HCT116 (cell line): ENCODE results near the gene SEMA7A. TPM values are rescaled to one million over a fixed set of nuclear protein-coding genes. Genes with fewer than 3 reads are reported as not detected.

ENCODE experiments used
- ATAC-seq: fragments of 200-7000 bp; cut with Tn5 transposase; 2 replicates; pipeline ENCODE4 v1.9.1; 2020; ENCODE audit warnings: mild to moderate bottlenecking, moderate library complexity
- BruUV-seq: library from RNA; stranded (reverse); fragments of 400-500 nt; replicated peaks from 2 replicates; lab custom pipeline; 2021; lab: Mats Ljungman, UMichigan
- CTCF ChIA-PET: fragments of 300-600 bp; sonication (Branson Sonifier 250); formaldehyde crosslinking; loops from one replicate; lab custom pipeline; 2021; ENCODE audit warnings: antibody characterized with exemption; lab: Charles Lee
- POLR2A ChIA-PET: fragments of 300-600, 350-600 bp; sonication (Branson Sonifier 250); formaldehyde crosslinking; loops from one replicate; lab custom pipeline; 2021; ENCODE audit warnings: antibody characterized with exemption; lab: Charles Lee
- RAD21 ChIA-PET, 2 experiments: fragments of 300-600 bp; sonication (Branson Sonifier 250); formaldehyde crosslinking; loops; one replicate each; lab custom pipeline; 2023; ENCODE audit warnings: low total read pairs in 2 of 2; ENCODE audit not compliant: uncharacterized antibody in 2 of 2, unreplicated experiment in 2 of 2, low non-redundant PET in 1 of 2; lab: Charles Lee
- DNase-seq: peaks from one replicate; pipeline ENCODE4 v3.0.0-alpha.2; 2010; ENCODE audit warnings: low read depth, low spot score
- H2AFZ ChIP-seq: fragments of 200-600 bp; shearing (Covaris generic), sonication (generic); 2 replicates; pipeline ENCODE4 v1.6.1; 2017; ENCODE audit warnings: low read depth, mixed run types, mixed read lengths, antibody characterized with exemption, low read length; ENCODE audit not compliant: poor library complexity, severe bottlenecking
- H3K27ac ChIP-seq: 2 replicates; pipeline ENCODE4 v1.5.1; 2012; ENCODE audit warnings: low read depth, low read length
- H3K27me3 ChIP-seq: fragments of 200-600 bp; sonication (generic); 2 replicates; pipeline ENCODE4 v1.6.1; 2016; ENCODE audit warnings: mixed run types, low read length, mixed read lengths; ENCODE audit not compliant: insufficient read depth
- H3K36me3 ChIP-seq, 2 experiments: fragments of 200-500 bp in 1 of 2; fragments of 200-600 bp in 1 of 2; sonication (Bioruptor generic) in 1 of 2; sonication (generic) in 1 of 2; 2 replicates each; pipeline versions ENCODE4 v1.5.1 to v1.6.1; 2014 to 2016; ENCODE audit warnings: low read length in 2 of 2, inconsistent platforms in 1 of 2, mixed read lengths in 1 of 2, mixed run types in 1 of 2; ENCODE audit not compliant: insufficient read depth in 2 of 2, control insufficient read depth in 1 of 2
- H3K4me1 ChIP-seq, 2 experiments: fragments of 200-600 bp in 1 of 2; sonication (generic) in 1 of 2; 2 replicates each; pipeline versions ENCODE4 v1.5.1 to v1.6.1; 2012 to 2017; ENCODE audit warnings: low read length in 2 of 2, inconsistent platforms in 1 of 2, mild to moderate bottlenecking in 1 of 2, mixed read lengths in 1 of 2, mixed run types in 1 of 2, moderate library complexity in 1 of 2; ENCODE audit not compliant: insufficient read depth in 2 of 2, control insufficient read depth in 1 of 2
- H3K4me2 ChIP-seq: fragments of 200-600 bp; sonication (generic); 2 replicates; pipeline ENCODE4 v1.6.1; 2017; ENCODE audit warnings: mixed run types, low read length, mixed read lengths
- H3K4me3 ChIP-seq, 2 experiments: fragments of 200-600 bp in 1 of 2; sonication (generic) in 1 of 2; replicated peaks in 1 of 2; 2 replicates each; pipeline ENCODE4 v1.5.1; 2011 to 2016; ENCODE audit warnings: low read length in 2 of 2, control low read depth in 1 of 2, low read depth in 1 of 2, mild to moderate bottlenecking in 1 of 2, mixed read lengths in 1 of 2, mixed run types in 1 of 2
- H3K79me2 ChIP-seq: fragments of 200-600 bp; sonication (generic); 2 replicates; pipeline ENCODE4 v1.6.1; 2017; ENCODE audit warnings: mild to moderate bottlenecking, mixed run types, low read length, moderate library complexity, mixed read lengths; ENCODE audit not compliant: insufficient read depth
- H3K9ac ChIP-seq: fragments of 200-600 bp; sonication (generic); 2 replicates; pipeline ENCODE4 v1.6.1; 2016; ENCODE audit warnings: low read length, mixed read lengths
- H3K9me2 ChIP-seq: fragments of 200-600 bp; sonication (generic), shearing (Covaris generic); 2 replicates; pipeline ENCODE4 v1.6.1; 2017; ENCODE audit warnings: mixed run types, mild to moderate bottlenecking, moderate library complexity; ENCODE audit not compliant: insufficient read depth
- H3K9me3 ChIP-seq, 2 experiments: fragments of 200-500 bp in 1 of 2; fragments of 200-600 bp in 1 of 2; sonication (Bioruptor generic) in 1 of 2; sonication (generic) in 1 of 2; 2 replicates each; pipeline ENCODE4 v1.6.1; 2014 to 2017; ENCODE audit warnings: low read length in 2 of 2, mixed read lengths in 2 of 2, inconsistent platforms in 1 of 2, low read depth in 1 of 2, mild to moderate bottlenecking in 1 of 2, mixed run types in 1 of 2, moderate library complexity in 1 of 2; ENCODE audit not compliant: control insufficient read depth in 1 of 2, insufficient read depth in 1 of 2
- H4K20me1 ChIP-seq: fragments of 200-600 bp; sonication (generic), shearing (Covaris generic); 2 replicates; pipeline ENCODE4 v1.6.1; 2017; ENCODE audit warnings: mixed run types, mild to moderate bottlenecking, moderate library complexity; ENCODE audit not compliant: insufficient read depth
- ATF3 ChIP-seq: IDR thresholded peaks from 2 replicates; pipeline ENCODE4 v1.6.1; 2012
- CBX3 ChIP-seq: IDR thresholded peaks from 2 replicates; pipeline ENCODE4 v1.6.1; 2012; ENCODE audit warnings: low read depth
- EZH2phosphoT487 ChIP-seq: fragments of 200-600 bp; IDR thresholded peaks from 2 replicates; pipeline ENCODE4 v1.6.1; 2018; ENCODE audit warnings: antibody characterized with exemption, borderline replicate concordance
- JUND ChIP-seq: IDR thresholded peaks from 2 replicates; pipeline ENCODE4 v1.6.1; 2012
- MAX ChIP-seq: IDR thresholded peaks from 2 replicates; pipeline ENCODE4 v1.6.1; 2012
- RAD21 ChIP-seq: IDR thresholded peaks from 2 replicates; pipeline ENCODE4 v1.6.1; 2012; ENCODE audit warnings: low read depth, mild to moderate bottlenecking
- ZNF274 ChIP-seq: fragments of 200-500 bp; sonication (Bioruptor generic); IDR thresholded peaks from 2 replicates; pipeline ENCODE4 v1.6.1; 2014; ENCODE audit warnings: mild to moderate bottlenecking, low read depth, low read length, inconsistent platforms
- intact Hi-C: fragments of 100-400 bp; cut with micrococcal nuclease; formaldehyde crosslinking; loops from 2 replicates; pipeline ENCODE4 v1.10.0; 2022
- total RNA-seq: library from RNA; stranded (reverse); gene quantifications from one replicate; pipeline ENCODE4 v1.2.1, GENCODE V29; 2021; ENCODE audit not compliant: unreplicated experiment
- TF ChIP-seq, protein P1 (sequence below), 3 experiments: fragments of 200-600 bp in 1 of 3; sonication (generic) in 1 of 3; IDR thresholded peaks in 2 of 3; conservative IDR thresholded peaks in 1 of 3; 2 replicates each; pipeline ENCODE4 v1.5.1; 2012 to 2017; ENCODE audit warnings: low read depth in 2 of 3, low read length in 2 of 3, antibody characterized with exemption in 1 of 3, borderline replicate concordance in 1 of 3, control low read depth in 1 of 3, mild to moderate bottlenecking in 1 of 3, mixed read lengths in 1 of 3, mixed run types in 1 of 3, moderate library complexity in 1 of 3; ENCODE audit not compliant: insufficient read depth in 1 of 3
- TF ChIP-seq, protein P2 (sequence below): IDR thresholded peaks from 2 replicates; pipeline ENCODE4 v1.6.1; 2011; ENCODE audit warnings: mild to moderate bottlenecking, low read length, moderate library complexity; ENCODE audit not compliant: insufficient replicate concordance; ENCODE audit errors: extremely low read depth

Gene SEMA7A
- total RNA-seq, 1 experiment from 2014 or later, result 13.8 TPM

DNA sequence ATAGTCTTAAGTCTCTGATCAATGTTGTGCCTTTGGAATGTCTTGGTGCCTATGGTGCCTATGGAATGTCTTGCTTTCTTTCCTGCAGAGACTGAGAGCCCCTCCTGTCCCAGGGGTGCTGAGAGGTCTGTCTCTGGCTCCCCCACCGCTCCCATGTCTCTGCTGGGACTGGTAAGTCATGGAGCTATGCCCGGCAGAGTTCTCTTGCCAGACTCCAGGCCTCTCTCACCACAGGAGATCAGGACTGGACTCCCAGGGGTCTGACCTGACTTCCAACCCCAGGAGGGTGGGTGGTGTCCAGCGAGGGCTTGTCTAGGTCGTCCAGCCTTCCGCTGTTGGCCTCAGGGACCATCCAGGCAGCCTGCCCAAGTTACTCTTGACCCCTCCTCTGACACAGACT, 52.3 kb downstream of the SEMA7A start:
- no peak for ATAC-seq
- no peaks in the 10 kb centered on the region for H3K9me3 ChIP-seq
- no peak overlapping the region for H3K9ac ChIP-seq
- ChIA-PET CTCF (interaction anchor here (1.0 to 6.3 kb wide), 5 partner anchors 51 to 102 kb away, joined by 4 to 83 read pairs (median 5); no protein-coding TSS in a partner anchor), RAD21 (interaction anchor here in 1 of 2 experiments (0.8 kb wide), 1 partner anchor 61 kb away, joined by 3 read pairs; no protein-coding TSS in a partner anchor), POLR2A (no interaction called here)
- no TSS peak for BruUV-seq
- H3K36me3 ChIP-seq, result no peaks in the 10 kb centered on the region
- H3K4me2 ChIP-seq, result no peak overlapping the region
- TF ChIP-seq ZNF274, result no peak
- no peak for TF ChIP-seq CBX3
- no peak for TF ChIP-seq ATF3
- TF ChIP-seq RAD21, result no peak
- TF ChIP-seq, protein P1, sequence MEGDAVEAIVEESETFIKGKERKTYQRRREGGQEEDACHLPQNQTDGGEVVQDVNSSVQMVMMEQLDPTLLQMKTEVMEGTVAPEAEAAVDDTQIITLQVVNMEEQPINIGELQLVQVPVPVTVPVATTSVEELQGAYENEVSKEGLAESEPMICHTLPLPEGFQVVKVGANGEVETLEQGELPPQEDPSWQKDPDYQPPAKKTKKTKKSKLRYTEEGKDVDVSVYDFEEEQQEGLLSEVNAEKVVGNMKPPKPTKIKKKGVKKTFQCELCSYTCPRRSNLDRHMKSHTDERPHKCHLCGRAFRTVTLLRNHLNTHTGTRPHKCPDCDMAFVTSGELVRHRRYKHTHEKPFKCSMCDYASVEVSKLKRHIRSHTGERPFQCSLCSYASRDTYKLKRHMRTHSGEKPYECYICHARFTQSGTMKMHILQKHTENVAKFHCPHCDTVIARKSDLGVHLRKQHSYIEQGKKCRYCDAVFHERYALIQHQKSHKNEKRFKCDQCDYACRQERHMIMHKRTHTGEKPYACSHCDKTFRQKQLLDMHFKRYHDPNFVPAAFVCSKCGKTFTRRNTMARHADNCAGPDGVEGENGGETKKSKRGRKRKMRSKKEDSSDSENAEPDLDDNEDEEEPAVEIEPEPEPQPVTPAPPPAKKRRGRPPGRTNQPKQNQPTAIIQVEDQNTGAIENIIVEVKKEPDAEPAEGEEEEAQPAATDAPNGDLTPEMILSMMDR (IDR thresholded peaks at IDR 0.05 in 2 of 3, conservative IDR thresholded peaks at IDR 0.05 in 1 of 3; ENCODE audit: borderline replicate concordance in 1 of 3, insufficient read depth in 1 of 3, low read depth in 2 of 3, low read length in 2 of 3), result no peak
- no peak for TF ChIP-seq JUND
- no peak for TF ChIP-seq MAX
- no peak for TF ChIP-seq EZH2phosphoT487
- TF ChIP-seq, protein P2, sequence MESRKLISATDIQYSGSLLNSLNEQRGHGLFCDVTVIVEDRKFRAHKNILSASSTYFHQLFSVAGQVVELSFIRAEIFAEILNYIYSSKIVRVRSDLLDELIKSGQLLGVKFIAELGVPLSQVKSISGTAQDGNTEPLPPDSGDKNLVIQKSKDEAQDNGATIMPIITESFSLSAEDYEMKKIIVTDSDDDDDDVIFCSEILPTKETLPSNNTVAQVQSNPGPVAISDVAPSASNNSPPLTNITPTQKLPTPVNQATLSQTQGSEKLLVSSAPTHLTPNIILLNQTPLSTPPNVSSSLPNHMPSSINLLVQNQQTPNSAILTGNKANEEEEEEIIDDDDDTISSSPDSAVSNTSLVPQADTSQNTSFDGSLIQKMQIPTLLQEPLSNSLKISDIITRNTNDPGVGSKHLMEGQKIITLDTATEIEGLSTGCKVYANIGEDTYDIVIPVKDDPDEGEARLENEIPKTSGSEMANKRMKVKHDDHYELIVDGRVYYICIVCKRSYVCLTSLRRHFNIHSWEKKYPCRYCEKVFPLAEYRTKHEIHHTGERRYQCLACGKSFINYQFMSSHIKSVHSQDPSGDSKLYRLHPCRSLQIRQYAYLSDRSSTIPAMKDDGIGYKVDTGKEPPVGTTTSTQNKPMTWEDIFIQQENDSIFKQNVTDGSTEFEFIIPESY, result no peak
- H4K20me1 ChIP-seq, result no peaks in the 10 kb centered on the region
- no peak overlapping the region for H3K27ac ChIP-seq
- intact Hi-C loops, result no loop called here
- DNase-seq, result no peak
- H3K4me3 ChIP-seq, result no peak overlapping the region
- no peaks in the 10 kb centered on the region for H3K79me2 ChIP-seq
- no peaks in the 10 kb centered on the region for H3K27me3 ChIP-seq
- peaks cover 19 to 62% of the 10 kb centered on the region in 2 experiments for H3K4me1 ChIP-seq
- no peak overlapping the region for H2AFZ ChIP-seq
- H3K9me2 ChIP-seq, result no peaks in the 10 kb centered on the region
